ENCODE measurements around the gene AHR. TPM values are rescaled to one million over a fixed set of nuclear protein-coding genes. Genes with fewer than 3 reads are reported as not detected.

Gene AHR
- total and polyA plus RNA-seq, 2 donors (not counting 3 experiments of a cell fraction or from before 2014, with no cell fraction given) = 4.8 to 31.8 TPM

DNA sequence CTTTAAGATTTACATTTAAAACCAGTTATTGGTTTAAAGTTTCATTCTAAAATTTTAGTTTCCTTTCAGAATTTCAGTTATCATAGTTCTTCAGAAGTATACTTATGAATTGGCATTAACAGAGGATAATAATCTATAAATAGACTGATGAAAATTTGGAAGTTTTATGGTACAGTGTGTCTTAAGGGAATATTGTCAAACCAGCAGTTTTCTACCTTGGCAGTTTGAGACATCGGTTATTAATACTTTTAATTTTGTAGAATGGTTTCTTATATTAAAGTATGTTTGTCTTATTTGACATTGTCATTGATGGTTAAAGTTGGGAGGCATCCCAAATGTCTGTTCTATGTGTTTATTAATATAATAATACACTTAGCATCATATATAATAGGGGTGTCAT lies 2.0 kb downstream of the AHR start:
- H3K27me3 ChIP-seq (ENCODE audit: control insufficient read depth in 2 of 2, insufficient read depth in 2 of 2, low read length in 2 of 2) = no peaks in the 10 kb centered on the region
- no peaks in the 10 kb centered on the region for H3K9me3 ChIP-seq (replicated peaks; ENCODE audit: control insufficient read depth, insufficient read depth, low read length)
- dilution Hi-C loops (cut with MboI; ENCODE audit: extremely low pct_ligation_motif_present, low sequenced_read_pairs) = loop anchor here (10.0 kb wide), 1 partner anchor 144 kb away; no protein-coding TSS in a partner anchor
- intact Hi-C loops (cut with micrococcal nuclease) = loop anchor here (1.0 to 10.0 kb wide), 4 partner anchors 158 to 1044 kb away; no protein-coding TSS in a partner anchor
- BruUV-seq (replicated peaks) = no TSS peak
- FAIRE-seq (no peak), DNase-seq (ENCODE audit: low read depth, low spot score) (peak; percentile 37)
- TF ChIP-seq, protein P1, sequence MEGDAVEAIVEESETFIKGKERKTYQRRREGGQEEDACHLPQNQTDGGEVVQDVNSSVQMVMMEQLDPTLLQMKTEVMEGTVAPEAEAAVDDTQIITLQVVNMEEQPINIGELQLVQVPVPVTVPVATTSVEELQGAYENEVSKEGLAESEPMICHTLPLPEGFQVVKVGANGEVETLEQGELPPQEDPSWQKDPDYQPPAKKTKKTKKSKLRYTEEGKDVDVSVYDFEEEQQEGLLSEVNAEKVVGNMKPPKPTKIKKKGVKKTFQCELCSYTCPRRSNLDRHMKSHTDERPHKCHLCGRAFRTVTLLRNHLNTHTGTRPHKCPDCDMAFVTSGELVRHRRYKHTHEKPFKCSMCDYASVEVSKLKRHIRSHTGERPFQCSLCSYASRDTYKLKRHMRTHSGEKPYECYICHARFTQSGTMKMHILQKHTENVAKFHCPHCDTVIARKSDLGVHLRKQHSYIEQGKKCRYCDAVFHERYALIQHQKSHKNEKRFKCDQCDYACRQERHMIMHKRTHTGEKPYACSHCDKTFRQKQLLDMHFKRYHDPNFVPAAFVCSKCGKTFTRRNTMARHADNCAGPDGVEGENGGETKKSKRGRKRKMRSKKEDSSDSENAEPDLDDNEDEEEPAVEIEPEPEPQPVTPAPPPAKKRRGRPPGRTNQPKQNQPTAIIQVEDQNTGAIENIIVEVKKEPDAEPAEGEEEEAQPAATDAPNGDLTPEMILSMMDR (IDR thresholded peaks at IDR 0.05; ENCODE audit: extremely low read depth in 1 of 2, insufficient read depth in 1 of 2, low read depth in 1 of 2, low read length in 2 of 2) = no peak
- no peak for TF ChIP-seq POLR2A (IDR thresholded peaks at IDR 0.05; ENCODE audit: low read depth, low read length)
- no peak for TF ChIP-seq MYC (IDR thresholded peaks at IDR 0.05; ENCODE audit: low read depth, low read length)
- TF ChIP-seq, protein P2, sequence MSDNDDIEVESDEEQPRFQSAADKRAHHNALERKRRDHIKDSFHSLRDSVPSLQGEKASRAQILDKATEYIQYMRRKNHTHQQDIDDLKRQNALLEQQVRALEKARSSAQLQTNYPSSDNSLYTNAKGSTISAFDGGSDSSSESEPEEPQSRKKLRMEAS (IDR thresholded peaks at IDR 0.05; ENCODE audit: insufficient read depth, insufficient read length) = no peak
- TF ChIP-seq EZH2 (IDR thresholded peaks at IDR 0.05; ENCODE audit: borderline replicate concordance, low read depth, low read length, severe bottlenecking) = no peak
- no peak for TF ChIP-seq POLR2AphosphoS5 (IDR thresholded peaks at IDR 0.05; ENCODE audit: insufficient read depth, low read depth, low read length)
- no peak for TF ChIP-seq GATA2 (IDR thresholded peaks at IDR 0.05; ENCODE audit: insufficient read depth, insufficient read length, low read depth, low read length)
- no peak for TF ChIP-seq FOS (IDR thresholded peaks at IDR 0.05; ENCODE audit: borderline replicate concordance, insufficient read depth, low read length)
- TF ChIP-seq JUN (IDR thresholded peaks at IDR 0.05; ENCODE audit: borderline replicate concordance, insufficient read depth, insufficient read length, low read depth) = no peak
- H3K4me2 ChIP-seq (ENCODE audit: insufficient read depth, low read length) = peak overlapping the region; percentile 79
- peak overlapping the region; percentile 23 for H3K27ac ChIP-seq (ENCODE audit: insufficient read depth, low read depth, low read length)
- peaks cover 51% of the 10 kb centered on the region for H3K79me2 ChIP-seq (ENCODE audit: control insufficient read depth, insufficient read depth, low read length)
- H3K36me3 ChIP-seq (ENCODE audit: control insufficient read depth in 2 of 2, extremely low read depth in 1 of 2, insufficient read depth in 2 of 2, low read length in 2 of 2) = no peaks in the 10 kb centered on the region
- H2AFZ ChIP-seq (ENCODE audit: low read depth, low read length) = no peak overlapping the region
- peaks cover 44% of the 10 kb centered on the region for H3K4me1 ChIP-seq (ENCODE audit: control insufficient read depth, extremely low read depth, insufficient read depth, low read length)
- H3K4me3 ChIP-seq (replicated peaks in 1 of 3; ENCODE audit: insufficient read depth in 1 of 3, low read depth in 1 of 3, low read length in 3 of 3) = peak overlapping the region; percentile 62 to 97 (median 90)
- ChIA-PET CTCF (interaction anchor here (1.0 to 4.6 kb wide), 35 partner anchors 12 to 499 kb away, joined by 3 to 291 read pairs (median 11); no protein-coding TSS in a partner anchor), POLR2A (no interaction called here)
- no peaks in the 10 kb centered on the region for H4K20me1 ChIP-seq (replicated peaks; ENCODE audit: control insufficient read depth, extremely low read depth, insufficient read depth, low read length)
- H3K9ac ChIP-seq (replicated peaks; ENCODE audit: extremely low read depth, insufficient read depth, low read length) = peak overlapping the region; percentile 67
- no peaks in the 10 kb centered on the region for H3K9me1 ChIP-seq (replicated peaks; ENCODE audit: control insufficient read depth, extremely low read depth, insufficient read depth, low read length)

Measured in endothelial cell of umbilical vein (primary cell).